ENCODE data around the gene SEPHS2. TPM values are rescaled to one million over a fixed set of nuclear protein-coding genes. Genes with fewer than 3 reads are reported as not detected.

Gene SEPHS2
- total RNA-seq, 2 experiments from 2014 or later = 51.8 to 54.0 TPM

DNA sequence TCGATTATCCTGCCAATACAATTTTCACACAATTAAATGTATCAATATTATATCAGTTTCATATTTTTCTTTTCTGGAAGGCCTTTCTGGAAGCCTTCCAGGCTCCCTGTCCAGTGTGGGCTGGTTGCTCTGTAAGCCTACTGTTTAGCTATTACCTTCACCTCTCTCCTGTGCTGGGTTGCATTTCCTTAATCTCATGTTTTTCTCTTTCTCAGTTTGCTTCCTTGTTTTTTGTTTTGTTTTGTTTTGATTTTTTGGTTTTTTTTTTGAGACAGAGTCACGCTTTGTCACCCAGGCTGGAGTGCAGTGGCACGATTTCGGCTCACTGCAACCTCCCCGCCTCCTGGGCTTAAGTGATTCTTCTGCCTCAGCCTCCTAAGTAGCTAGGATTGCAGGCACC is 6.8 kb downstream of the SEPHS2 start:
- no peak for DNase-seq
- Mint-ChIP-seq H3K9me3 (no peaks in the 10 kb centered on the region), H3K36me3 (ENCODE audit: low read depth) (peaks cover 9% of the 10 kb centered on the region), H3K4me1 (ENCODE audit: low read depth) (peaks cover 28% of the 10 kb centered on the region), H3K27me3 (no peaks in the 10 kb centered on the region), H3K4me3 (no peak overlapping the region), H3K27ac (no peak overlapping the region)
- POLR2A ChIA-PET = interaction anchor here (1.1 kb wide), 1 partner anchor 9 kb away, joined by 3 read pairs; the partner anchor contains the start of gene DCTPP1
- intact Hi-C loops (cut with micrococcal nuclease) = loop anchor here (5.0 kb wide), 1 partner anchor 33 kb away; the partner anchor contains the start of gene ITGAL
- ATAC-seq = no peak
- CTCF ChIA-PET = no interaction called here
- no peak for TF ChIP-seq CTCF (IDR thresholded peaks at IDR 0.05)

GRCh38 chr16:30437511-30438046 is 8.1 kb downstream of the SEPHS2 start:
- peaks cover 22% of the 10 kb centered on the region for H3K4me1 Mint-ChIP-seq (ENCODE audit: low read depth)
- intact Hi-C loops (cut with micrococcal nuclease) = loop anchor here (5.0 kb wide), 1 partner anchor 35 kb away; the partner anchor contains the start of gene ITGAL
- H3K27ac Mint-ChIP-seq = no peak overlapping the region
- no peak for TF ChIP-seq CTCF (IDR thresholded peaks at IDR 0.05)
- ATAC-seq = no peak
- no peaks in the 10 kb centered on the region for H3K27me3 Mint-ChIP-seq
- POLR2A ChIA-PET = interaction anchor here (0.6 to 2.8 kb wide), 8 partner anchors 7 to 373 kb away, joined by 3 to 9 read pairs (median 4); partner anchors contain the start of gene SEPHS2
- no peaks in the 10 kb centered on the region for H3K36me3 Mint-ChIP-seq (ENCODE audit: low read depth)
- no peak overlapping the region for H3K4me3 Mint-ChIP-seq
- DNase-seq = no peak
- no peaks in the 10 kb centered on the region for H3K9me3 Mint-ChIP-seq
- CTCF ChIA-PET = interaction anchor here (1.0 to 1.9 kb wide), 2 partner anchors 12 to 42 kb away, joined by 3 to 9 read pairs; no protein-coding TSS in a partner anchor

DNA sequence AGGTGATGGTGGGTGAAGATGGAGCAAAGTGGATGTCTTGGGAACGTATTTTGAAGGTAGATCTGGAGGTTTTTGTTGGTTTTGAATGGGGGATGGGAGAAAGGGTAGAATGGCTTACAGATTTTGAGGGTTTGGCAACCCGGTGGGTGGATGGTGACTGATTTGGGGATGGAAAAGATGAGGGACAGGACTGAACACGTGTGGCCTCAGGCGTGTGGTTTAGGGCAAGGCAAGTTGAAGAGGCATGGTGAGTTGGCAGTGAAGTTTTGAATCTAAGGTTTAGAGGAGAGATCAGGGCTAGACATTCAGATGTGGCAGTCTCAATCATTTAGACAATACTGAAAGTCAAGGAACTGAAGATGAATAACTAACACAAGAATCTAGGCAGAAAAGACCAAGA is 10.8 kb downstream of the SEPHS2 start:
- Mint-ChIP-seq H3K4me3 (peak overlapping the region; percentile 14), H3K27ac (peak overlapping the region; percentile 73), H3K36me3 (ENCODE audit: low read depth) (no peaks in the 10 kb centered on the region), H3K4me1 (ENCODE audit: low read depth) (peaks cover 20% of the 10 kb centered on the region), H3K27me3 (no peaks in the 10 kb centered on the region), H3K9me3 (no peaks in the 10 kb centered on the region)
- TF ChIP-seq CTCF (IDR thresholded peaks at IDR 0.05) = no peak
- peak; percentile 85 for DNase-seq
- intact Hi-C loops (cut with micrococcal nuclease) = loop anchor here (5.0 kb wide), 1 partner anchor 37 kb away; the partner anchor contains the start of gene ITGAL
- ATAC-seq = peak; percentile 15
- POLR2A ChIA-PET = interaction anchor here (0.6 to 2.8 kb wide), 2 partner anchors 10 to 11 kb away, joined by 3 to 9 read pairs; partner anchors contain the start of gene SEPHS2
- CTCF ChIA-PET = interaction anchor here (1.1 to 5.5 kb wide), 5 partner anchors 15 to 181 kb away, joined by 4 to 84 read pairs (median 5); no protein-coding TSS in a partner anchor

DNA sequence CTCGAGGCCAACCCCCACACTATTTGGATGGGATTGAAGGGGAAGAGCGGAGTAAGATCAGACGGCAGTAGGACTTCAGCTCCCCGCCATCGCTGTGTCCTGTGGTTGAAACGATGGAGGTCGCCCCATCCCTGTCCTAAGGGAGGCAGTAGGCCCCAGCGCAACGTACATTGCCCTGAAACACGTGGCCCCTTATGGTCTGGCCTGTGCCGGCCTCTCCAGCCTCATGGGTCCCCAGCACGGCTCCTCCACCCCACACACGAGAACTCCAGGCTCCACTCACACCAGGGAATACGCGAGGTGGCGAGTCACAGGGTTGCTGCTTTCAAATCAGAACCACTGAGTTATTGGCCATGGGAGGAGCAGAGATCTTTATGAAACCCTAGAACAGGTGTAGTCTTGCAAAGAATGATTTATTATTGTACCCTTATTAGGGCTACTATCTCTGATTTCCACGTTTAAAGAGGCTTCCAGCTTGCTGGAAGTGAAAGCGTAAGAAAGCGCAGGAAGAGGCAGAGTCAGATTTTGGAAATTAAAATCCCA is 15.2 kb downstream of the SEPHS2 start:
- ChIA-PET CTCF (interaction anchor here (0.8 to 5.5 kb wide), 37 partner anchors 9 to 228 kb away, joined by 3 to 84 read pairs (median 6); partner anchors contain the start of genes FBRS, ITGAL, SEPHS2 and SEPTIN1), POLR2A (interaction anchor here (0.6 to 2.5 kb wide), 27 partner anchors 8 to 266 kb away, joined by 3 to 21 read pairs (median 4); partner anchors contain the start of genes ITGAL, PRR14, SEPHS2 and ZNF688)
- TF ChIP-seq CTCF (IDR thresholded peaks at IDR 0.05) = peak; percentile 39
- intact Hi-C loops (cut with micrococcal nuclease) = no loop called here
- no peaks in the 10 kb centered on the region for H3K27me3 Mint-ChIP-seq
- H3K9me3 Mint-ChIP-seq = no peaks in the 10 kb centered on the region
- DNase-seq (no peak), ATAC-seq (peak; percentile 11)
- peaks cover 36% of the 10 kb centered on the region for H3K4me1 Mint-ChIP-seq (ENCODE audit: low read depth)
- H3K27ac Mint-ChIP-seq = no peak overlapping the region
- H3K4me3 Mint-ChIP-seq = no peak overlapping the region
- peaks cover 30% of the 10 kb centered on the region for H3K36me3 Mint-ChIP-seq (ENCODE audit: low read depth)

Measured in activated CD8-positive, alpha-beta T cell treated with anti-CD3 and anti-CD28 coated beads for 36 hours (primary cell).